Measurements from ENCODE around the gene NRCAM.

GRCh38 chr7:108156897-108157605 lies 299.2 kb downstream of the NRCAM start:
- no peak for TF ChIP-seq ZNF311 (tag by site-specific recombination; IDR thresholded peaks at IDR 0.05; ENCODE audit: borderline replicate concordance)
- TF ChIP-seq ZNF514 (tag by site-specific recombination; IDR thresholded peaks at IDR 0.05), result no peak
- no peak for TF ChIP-seq ZNF629 (tag by site-specific recombination; IDR thresholded peaks at IDR 0.05)
- TF ChIP-seq ZNF184 (tag by site-specific recombination; IDR thresholded peaks at IDR 0.05), result no peak
- TF ChIP-seq, protein P1, sequence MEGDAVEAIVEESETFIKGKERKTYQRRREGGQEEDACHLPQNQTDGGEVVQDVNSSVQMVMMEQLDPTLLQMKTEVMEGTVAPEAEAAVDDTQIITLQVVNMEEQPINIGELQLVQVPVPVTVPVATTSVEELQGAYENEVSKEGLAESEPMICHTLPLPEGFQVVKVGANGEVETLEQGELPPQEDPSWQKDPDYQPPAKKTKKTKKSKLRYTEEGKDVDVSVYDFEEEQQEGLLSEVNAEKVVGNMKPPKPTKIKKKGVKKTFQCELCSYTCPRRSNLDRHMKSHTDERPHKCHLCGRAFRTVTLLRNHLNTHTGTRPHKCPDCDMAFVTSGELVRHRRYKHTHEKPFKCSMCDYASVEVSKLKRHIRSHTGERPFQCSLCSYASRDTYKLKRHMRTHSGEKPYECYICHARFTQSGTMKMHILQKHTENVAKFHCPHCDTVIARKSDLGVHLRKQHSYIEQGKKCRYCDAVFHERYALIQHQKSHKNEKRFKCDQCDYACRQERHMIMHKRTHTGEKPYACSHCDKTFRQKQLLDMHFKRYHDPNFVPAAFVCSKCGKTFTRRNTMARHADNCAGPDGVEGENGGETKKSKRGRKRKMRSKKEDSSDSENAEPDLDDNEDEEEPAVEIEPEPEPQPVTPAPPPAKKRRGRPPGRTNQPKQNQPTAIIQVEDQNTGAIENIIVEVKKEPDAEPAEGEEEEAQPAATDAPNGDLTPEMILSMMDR (tag by site-specific recombination; IDR thresholded peaks at IDR 0.05), result no peak
- TF ChIP-seq ZFP3 (tag by site-specific recombination; IDR thresholded peaks at IDR 0.05; ENCODE audit: low read depth), result no peak
- no peak for TF ChIP-seq ZFP41 (tag by site-specific recombination; IDR thresholded peaks at IDR 0.05; ENCODE audit: borderline replicate concordance)
- TF ChIP-seq ZNF138 (tag by site-specific recombination; IDR thresholded peaks at IDR 0.05; ENCODE audit: borderline replicate concordance), result no peak
- no peak for TF ChIP-seq ZNF350 (tag by site-specific recombination; IDR thresholded peaks at IDR 0.05)
- no peak for TF ChIP-seq ZNF623 (tag by site-specific recombination; IDR thresholded peaks at IDR 0.05)
- no peak for TF ChIP-seq REST (tag by site-specific recombination; IDR thresholded peaks at IDR 0.05)
- TF ChIP-seq ZBTB1 (tag by site-specific recombination; IDR thresholded peaks at IDR 0.05), result no peak
- TF ChIP-seq HOXA7 (CRISPR knock-in tag; IDR thresholded peaks at IDR 0.05; ENCODE audit: borderline replicate concordance), result no peak
- no peak for TF ChIP-seq KLF10 (tag by site-specific recombination; IDR thresholded peaks at IDR 0.05)
